Measurements from ENCODE around the gene CNTN6.

The CNTN6 gene

DNA sequence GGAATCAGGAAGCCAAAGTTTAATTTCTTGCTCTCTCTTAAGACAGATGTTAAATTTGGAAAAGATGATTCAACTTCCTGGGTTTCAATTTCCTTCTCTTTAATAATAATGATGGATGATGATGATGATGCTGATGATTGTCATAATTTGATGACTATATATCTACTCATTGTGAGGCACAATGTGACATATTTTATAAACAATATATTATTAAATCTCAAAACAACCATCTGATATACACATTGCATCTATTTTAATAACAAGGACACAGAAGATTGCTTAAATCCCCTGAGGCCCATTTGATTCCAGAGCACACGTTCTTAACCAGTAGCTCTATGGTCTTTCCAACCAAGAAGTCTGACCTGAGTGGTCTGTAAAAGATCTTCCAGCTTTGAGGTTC is 124.0 kb downstream of the CNTN6 start:
- H2AFZ ChIP-seq (ENCODE audit: low read length), result no peak overlapping the region
- H3K9ac ChIP-seq (ENCODE audit: low read depth, low read length, poor library complexity, severe bottlenecking), result no peak overlapping the region
- no peaks in the 10 kb centered on the region for H3K4me1 ChIP-seq (ENCODE audit: insufficient read depth, low read length, poor library complexity, severe bottlenecking)
- H4K20me1 ChIP-seq (ENCODE audit: insufficient read depth, low read length, poor library complexity, severe bottlenecking), result no peaks in the 10 kb centered on the region
- peaks cover 2% of the 10 kb centered on the region; the same call in 1 of the 2 replicates for H3K9me3 ChIP-seq (ENCODE audit: insufficient read depth, low read depth, low read length)
- H3F3A ChIP-seq (ENCODE audit: low read depth), result no peaks in the 10 kb centered on the region
- no peak overlapping the region for H3K4me2 ChIP-seq (ENCODE audit: low read depth, low read length, poor library complexity, severe bottlenecking)
- no peaks in the 10 kb centered on the region for H3K36me3 ChIP-seq (ENCODE audit: insufficient read depth, low read length)
- H3K27me3 ChIP-seq (ENCODE audit: insufficient read depth, low read length, poor library complexity, severe bottlenecking), result no peaks in the 10 kb centered on the region
- H3K79me2 ChIP-seq (ENCODE audit: insufficient read depth, low read length), result no peaks in the 10 kb centered on the region
- no peak overlapping the region for H3K4me3 ChIP-seq (ENCODE audit: low read length, poor library complexity, severe bottlenecking)
- TF ChIP-seq, protein P1, sequence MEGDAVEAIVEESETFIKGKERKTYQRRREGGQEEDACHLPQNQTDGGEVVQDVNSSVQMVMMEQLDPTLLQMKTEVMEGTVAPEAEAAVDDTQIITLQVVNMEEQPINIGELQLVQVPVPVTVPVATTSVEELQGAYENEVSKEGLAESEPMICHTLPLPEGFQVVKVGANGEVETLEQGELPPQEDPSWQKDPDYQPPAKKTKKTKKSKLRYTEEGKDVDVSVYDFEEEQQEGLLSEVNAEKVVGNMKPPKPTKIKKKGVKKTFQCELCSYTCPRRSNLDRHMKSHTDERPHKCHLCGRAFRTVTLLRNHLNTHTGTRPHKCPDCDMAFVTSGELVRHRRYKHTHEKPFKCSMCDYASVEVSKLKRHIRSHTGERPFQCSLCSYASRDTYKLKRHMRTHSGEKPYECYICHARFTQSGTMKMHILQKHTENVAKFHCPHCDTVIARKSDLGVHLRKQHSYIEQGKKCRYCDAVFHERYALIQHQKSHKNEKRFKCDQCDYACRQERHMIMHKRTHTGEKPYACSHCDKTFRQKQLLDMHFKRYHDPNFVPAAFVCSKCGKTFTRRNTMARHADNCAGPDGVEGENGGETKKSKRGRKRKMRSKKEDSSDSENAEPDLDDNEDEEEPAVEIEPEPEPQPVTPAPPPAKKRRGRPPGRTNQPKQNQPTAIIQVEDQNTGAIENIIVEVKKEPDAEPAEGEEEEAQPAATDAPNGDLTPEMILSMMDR (conservative IDR thresholded peaks at IDR 0.05; ENCODE audit: low read length), result no peak
- TF ChIP-seq EZH2phosphoT487 (IDR thresholded peaks at IDR 0.05; ENCODE audit: borderline replicate concordance), result no peak
- H3K9me2 ChIP-seq (replicated peaks; ENCODE audit: low read depth, low read length), result no peaks in the 10 kb centered on the region

DNA sequence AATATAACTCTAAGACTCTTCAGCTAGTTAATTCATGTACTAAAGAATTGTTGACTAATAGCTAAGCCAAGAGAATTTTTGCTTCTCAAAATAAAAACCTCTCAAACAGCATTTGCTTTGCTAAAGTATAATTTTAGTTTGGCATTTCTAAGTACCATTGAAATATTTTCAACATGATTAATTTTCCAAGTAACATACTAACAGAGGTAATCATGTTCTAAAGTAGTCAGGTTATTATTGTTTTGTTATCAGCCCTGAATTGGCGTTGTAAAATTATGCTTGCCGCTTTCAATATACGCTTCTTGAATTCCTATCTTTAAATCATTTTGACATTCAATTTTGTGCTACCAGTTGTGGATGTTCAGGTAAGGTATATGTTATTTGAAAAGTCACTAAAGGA is 134.3 kb downstream of the CNTN6 start:
- H3K4me1 ChIP-seq (ENCODE audit: insufficient read depth, low read length, poor library complexity, severe bottlenecking), result no peaks in the 10 kb centered on the region
- H3K27me3 ChIP-seq (ENCODE audit: insufficient read depth, low read length, poor library complexity, severe bottlenecking), result no peaks in the 10 kb centered on the region
- no peaks in the 10 kb centered on the region for H4K20me1 ChIP-seq (ENCODE audit: insufficient read depth, low read length, poor library complexity, severe bottlenecking)
- no peak overlapping the region for H2AFZ ChIP-seq (ENCODE audit: low read length)
- H3K79me2 ChIP-seq (ENCODE audit: insufficient read depth, low read length), result no peaks in the 10 kb centered on the region
- TF ChIP-seq, protein P1 (conservative IDR thresholded peaks at IDR 0.05; ENCODE audit: low read length), result no peak
- TF ChIP-seq EZH2phosphoT487 (IDR thresholded peaks at IDR 0.05; ENCODE audit: borderline replicate concordance), result no peak
- H3K9me2 ChIP-seq (replicated peaks; ENCODE audit: low read depth, low read length), result no peaks in the 10 kb centered on the region
- H3F3A ChIP-seq (ENCODE audit: low read depth), result no peaks in the 10 kb centered on the region
- H3K4me3 ChIP-seq (ENCODE audit: low read length, poor library complexity, severe bottlenecking), result no peak overlapping the region
- H3K36me3 ChIP-seq (ENCODE audit: insufficient read depth, low read length), result no peaks in the 10 kb centered on the region
- H3K9me3 ChIP-seq (ENCODE audit: insufficient read depth, low read depth, low read length), result peaks cover 6% of the 10 kb centered on the region; the same call in 1 of the 2 replicates
- no peak overlapping the region for H3K4me2 ChIP-seq (ENCODE audit: low read depth, low read length, poor library complexity, severe bottlenecking)
- H3K9ac ChIP-seq (ENCODE audit: low read depth, low read length, poor library complexity, severe bottlenecking), result no peak overlapping the region

DNA sequence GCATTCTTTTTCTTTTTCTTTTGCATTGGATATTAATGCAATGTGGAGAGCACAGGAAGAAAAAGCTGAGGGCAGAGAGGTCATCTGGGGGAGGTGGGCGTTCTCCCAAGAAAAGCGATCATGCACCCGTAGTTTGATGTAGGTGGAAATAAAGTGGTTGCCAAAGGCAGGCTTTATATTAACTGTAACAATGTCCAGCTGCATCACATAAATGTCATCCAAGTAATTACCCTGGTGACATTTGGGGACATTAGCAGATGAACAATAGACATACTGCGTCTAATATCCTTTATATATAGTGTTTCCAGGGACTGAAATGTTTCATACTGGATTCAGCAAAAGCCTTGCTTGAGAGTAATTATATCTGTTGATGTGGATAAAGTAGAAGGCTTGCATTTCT is 135.5 kb downstream of the CNTN6 start:
- Histone ChIP-seq H3F3A (ENCODE audit: low read depth) (no peaks in the 10 kb centered on the region), H3K36me3 (ENCODE audit: insufficient read depth, low read length) (no peaks in the 10 kb centered on the region), H3K27me3 (ENCODE audit: insufficient read depth, low read length, poor library complexity, severe bottlenecking) (no peaks in the 10 kb centered on the region), H3K9me2 (replicated peaks; ENCODE audit: low read depth, low read length) (no peaks in the 10 kb centered on the region), H3K4me2 (ENCODE audit: low read depth, low read length, poor library complexity, severe bottlenecking) (no peak overlapping the region), H2AFZ (ENCODE audit: low read length) (no peak overlapping the region), H3K79me2 (ENCODE audit: insufficient read depth, low read length) (no peaks in the 10 kb centered on the region), H3K4me1 (ENCODE audit: insufficient read depth, low read length, poor library complexity, severe bottlenecking) (no peaks in the 10 kb centered on the region), H3K4me3 (ENCODE audit: low read length, poor library complexity, severe bottlenecking) (no peak overlapping the region), H3K9me3 (ENCODE audit: insufficient read depth, low read depth, low read length) (peaks cover 6% of the 10 kb centered on the region; the same call in 1 of the 2 replicates), H4K20me1 (ENCODE audit: insufficient read depth, low read length, poor library complexity, severe bottlenecking) (no peaks in the 10 kb centered on the region), H3K9ac (ENCODE audit: low read depth, low read length, poor library complexity, severe bottlenecking) (no peak overlapping the region)
- TF ChIP-seq, protein P1 (conservative IDR thresholded peaks at IDR 0.05; ENCODE audit: low read length), result no peak
- no peak for TF ChIP-seq EZH2phosphoT487 (IDR thresholded peaks at IDR 0.05; ENCODE audit: borderline replicate concordance)
